A549 (cell line): ENCODE measurements around the gene JKAMP.

Experiments used
- CTCF ChIP-seq: fragments of >200 bp; sonication (Bioruptor Twin); formaldehyde crosslinking; IDR thresholded peaks from 3 replicates; pipeline ENCODE4 v1.5.1; 2016
- E2F6 ChIP-seq: IDR thresholded peaks from 2 replicates; pipeline ENCODE4 v1.6.1; 2012; ENCODE audit warnings: low read depth, borderline replicate concordance
- FOSL2 ChIP-seq, 2 experiments: fragments of 450-650 bp in 1 of 2; fragments of >200 bp in 1 of 2; sonication (Bioruptor Twin) in 1 of 2; formaldehyde crosslinking; IDR thresholded peaks; 2 replicates each; pipeline versions ENCODE4 v1.5.0 to v1.6.1; 2016 to 2020; ENCODE audit warnings: mild to moderate bottlenecking in 1 of 2, moderate library complexity in 1 of 2
- HMGXB4 ChIP-seq: fragments of 250-450 bp; sonication (Bioruptor Pico); IDR thresholded peaks from 2 replicates; pipeline ENCODE4 v1.5.0; 2021; ENCODE audit warnings: mild to moderate bottlenecking, moderate library complexity, borderline replicate concordance
- MAFK ChIP-seq: fragments of 450-650 bp; IDR thresholded peaks from 2 replicates; pipeline ENCODE4 v1.6.1; 2014; ENCODE audit not compliant: partially characterized antibody
- POLR2A ChIP-seq: IDR thresholded peaks from 2 replicates; pipeline ENCODE4 v1.6.1; 2012; ENCODE audit warnings: mild to moderate bottlenecking, low read length
- REST ChIP-seq: fragments of 200-600 bp; sonication (generic); IDR thresholded peaks from 2 replicates; pipeline ENCODE4 v1.6.1; 2016; ENCODE audit warnings: antibody characterized with exemption, mild to moderate bottlenecking, moderate library complexity
- RFX5 ChIP-seq: fragments of 450-650 bp; IDR thresholded peaks from 2 replicates; pipeline ENCODE4 v1.7.1; 2014; ENCODE audit warnings: antibody characterized with exemption, mild to moderate bottlenecking, moderate library complexity

- TF ChIP-seq RFX5 (no peak), CTCF (peak; percentile 65), E2F6 (peak; percentile 92), REST (peak; percentile 56; the same call in 1 of the 2 replicates), POLR2A (peak; percentile 84), MAFK (peak; percentile 91), FOSL2 (IDR thresholded peaks at IDR 0.05) (no peak), FOSL2 (CRISPR knock-in tag; IDR thresholded peaks at IDR 0.05) (peak; percentile 13; the same call in 1 of the 2 replicates), HMGXB4 (CRISPR knock-in tag) (0 out of 2 replicates have a peak, but pooled peaks have one; percentile 53)
These were observed at the start of gene JKAMP, which contains the start of gene L3HYPDH for GRCh38 chr14:59483819-59484638.
